Measurements from ENCODE around the gene FCHSD2. TPM values are rescaled to one million over a fixed set of nuclear protein-coding genes. Genes with fewer than 3 reads are reported as not detected.

Gene FCHSD2
- total and polyA plus RNA-seq, 9 of the 15 experiments (the other 6 are each of a cell fraction or from before 2014, with no cell fraction given): 1.8 to 14.7 (median 6.4) TPM

DNA sequence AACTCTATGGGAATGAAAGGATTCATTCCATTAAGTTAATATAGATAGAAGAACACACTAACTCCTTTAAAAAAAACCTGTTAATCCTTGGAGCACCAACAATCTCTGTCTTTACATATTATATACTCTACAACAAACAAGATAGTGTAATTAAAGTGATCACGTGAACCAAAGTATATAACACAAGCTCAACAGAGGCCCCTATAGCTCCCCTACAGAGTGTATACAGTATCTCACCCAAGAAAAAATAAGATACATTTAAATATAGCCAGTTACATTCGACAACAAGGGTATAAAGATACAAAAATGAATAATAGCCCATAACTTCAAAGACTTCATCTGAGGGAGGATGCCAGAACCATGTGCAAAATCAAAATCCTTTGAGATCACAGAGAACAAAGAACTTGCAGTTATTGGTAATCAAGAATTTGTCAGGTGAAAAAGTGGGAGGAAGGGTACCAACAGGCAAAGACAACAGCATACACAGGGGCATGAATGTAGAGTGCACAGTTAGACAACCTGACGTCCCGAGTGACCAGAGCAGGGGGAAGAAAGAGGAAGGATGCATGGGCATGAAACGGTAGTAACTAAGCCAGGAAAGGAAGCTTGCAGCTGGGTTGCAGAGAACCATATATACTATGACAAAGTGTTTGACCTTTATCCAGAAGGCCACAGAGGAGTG lies 4.7 kb downstream of the FCHSD2 start:
- FAIRE-seq: no peak
- POLR2A ChIA-PET: interaction anchor here (1.1 kb wide), 1 partner anchor 10 kb away, joined by 3 read pairs; no protein-coding TSS in a partner anchor

More for the DNA sequence above, 4.7 kb downstream of the FCHSD2 start:
- Histone ChIP-seq H3K9me1 (ENCODE audit: control insufficient read depth, insufficient read depth, low read length) (no peaks in the 10 kb centered on the region), H3K9ac (ENCODE audit: insufficient read depth in 1 of 2, low read depth in 2 of 2, low read length in 2 of 2) (no peak overlapping the region), H3K9me3 (replicated peaks; ENCODE audit: control insufficient read depth, insufficient read depth, low read depth, low read length) (no peaks in the 10 kb centered on the region), H3K79me2 (ENCODE audit: control insufficient read depth, insufficient read depth, low read length) (peaks cover 25% of the 10 kb centered on the region), H3K27me3 (ENCODE audit: control insufficient read depth in 2 of 2, insufficient read depth in 2 of 2, low read length in 2 of 2) (no peaks in the 10 kb centered on the region), H3K4me3 (no peak overlapping the region), H3K4me2 (ENCODE audit: insufficient read depth, low read length) (no peak overlapping the region), H2AFZ (ENCODE audit: low read depth, low read length) (no peak overlapping the region), H4K20me1 (replicated peaks; ENCODE audit: control insufficient read depth, insufficient read depth, low read length) (peaks cover 8% of the 10 kb centered on the region; the same call in 1 of the 2 replicates), H3K27ac (ENCODE audit: extremely low read depth, low read depth, low read length) (no peak overlapping the region), H3K36me3 (ENCODE audit: control insufficient read depth, insufficient read depth, low read length) (peaks cover 15% of the 10 kb centered on the region), H3K4me1 (replicated peaks in 1 of 2; ENCODE audit: control insufficient read depth in 2 of 2, insufficient read depth in 2 of 2, low read length in 2 of 2) (peaks cover 17 to 19% of the 10 kb centered on the region in 2 experiments; a peak in 4 of 5 replicates)
- no TSS peak for BruUV-seq (replicated peaks)
- WGBS (ENCODE audit: insufficient coverage, low coverage, missing lambda C conversion rate): 70% methylated on average over 5 of the region's 5 CpGs
- CTCF ChIA-PET (ENCODE audit: low intra/inter-chr PET ratio): no interaction called here
- intact Hi-C loops (cut with micrococcal nuclease) (no loop called here), in situ Hi-C loops (cut with MboI) (no loop called here)
- DNase-seq (ENCODE audit: extremely low read depth in 1 of 4, low spot score in 3 of 4): no peak
- no peak for ATAC-seq
- no peak for TF ChIP-seq KHSRP (IDR thresholded peaks at IDR 0.05)
- no peak for TF ChIP-seq C11orf30 (IDR thresholded peaks at IDR 0.05; ENCODE audit: low read depth)
- TF ChIP-seq SNIP1 (IDR thresholded peaks at IDR 0.05; ENCODE audit: low read depth): no peak
- no peak for TF ChIP-seq MYC (IDR thresholded peaks at IDR 0.05; ENCODE audit: low read depth, low read length)
- no peak for TF ChIP-seq MYC (CRISPR knock-in tag; IDR thresholded peaks at IDR 0.05; ENCODE audit: borderline replicate concordance, low read depth)
- TF ChIP-seq GABPA (tag; conservative IDR thresholded peaks at IDR 0.05; ENCODE audit: low read depth): no peak
- no peak for TF ChIP-seq GTF2E2 (tag; IDR thresholded peaks at IDR 0.05)
- TF ChIP-seq ZNF140 (CRISPR knock-in tag; IDR thresholded peaks at IDR 0.05): no peak
- TF ChIP-seq, protein P1, sequence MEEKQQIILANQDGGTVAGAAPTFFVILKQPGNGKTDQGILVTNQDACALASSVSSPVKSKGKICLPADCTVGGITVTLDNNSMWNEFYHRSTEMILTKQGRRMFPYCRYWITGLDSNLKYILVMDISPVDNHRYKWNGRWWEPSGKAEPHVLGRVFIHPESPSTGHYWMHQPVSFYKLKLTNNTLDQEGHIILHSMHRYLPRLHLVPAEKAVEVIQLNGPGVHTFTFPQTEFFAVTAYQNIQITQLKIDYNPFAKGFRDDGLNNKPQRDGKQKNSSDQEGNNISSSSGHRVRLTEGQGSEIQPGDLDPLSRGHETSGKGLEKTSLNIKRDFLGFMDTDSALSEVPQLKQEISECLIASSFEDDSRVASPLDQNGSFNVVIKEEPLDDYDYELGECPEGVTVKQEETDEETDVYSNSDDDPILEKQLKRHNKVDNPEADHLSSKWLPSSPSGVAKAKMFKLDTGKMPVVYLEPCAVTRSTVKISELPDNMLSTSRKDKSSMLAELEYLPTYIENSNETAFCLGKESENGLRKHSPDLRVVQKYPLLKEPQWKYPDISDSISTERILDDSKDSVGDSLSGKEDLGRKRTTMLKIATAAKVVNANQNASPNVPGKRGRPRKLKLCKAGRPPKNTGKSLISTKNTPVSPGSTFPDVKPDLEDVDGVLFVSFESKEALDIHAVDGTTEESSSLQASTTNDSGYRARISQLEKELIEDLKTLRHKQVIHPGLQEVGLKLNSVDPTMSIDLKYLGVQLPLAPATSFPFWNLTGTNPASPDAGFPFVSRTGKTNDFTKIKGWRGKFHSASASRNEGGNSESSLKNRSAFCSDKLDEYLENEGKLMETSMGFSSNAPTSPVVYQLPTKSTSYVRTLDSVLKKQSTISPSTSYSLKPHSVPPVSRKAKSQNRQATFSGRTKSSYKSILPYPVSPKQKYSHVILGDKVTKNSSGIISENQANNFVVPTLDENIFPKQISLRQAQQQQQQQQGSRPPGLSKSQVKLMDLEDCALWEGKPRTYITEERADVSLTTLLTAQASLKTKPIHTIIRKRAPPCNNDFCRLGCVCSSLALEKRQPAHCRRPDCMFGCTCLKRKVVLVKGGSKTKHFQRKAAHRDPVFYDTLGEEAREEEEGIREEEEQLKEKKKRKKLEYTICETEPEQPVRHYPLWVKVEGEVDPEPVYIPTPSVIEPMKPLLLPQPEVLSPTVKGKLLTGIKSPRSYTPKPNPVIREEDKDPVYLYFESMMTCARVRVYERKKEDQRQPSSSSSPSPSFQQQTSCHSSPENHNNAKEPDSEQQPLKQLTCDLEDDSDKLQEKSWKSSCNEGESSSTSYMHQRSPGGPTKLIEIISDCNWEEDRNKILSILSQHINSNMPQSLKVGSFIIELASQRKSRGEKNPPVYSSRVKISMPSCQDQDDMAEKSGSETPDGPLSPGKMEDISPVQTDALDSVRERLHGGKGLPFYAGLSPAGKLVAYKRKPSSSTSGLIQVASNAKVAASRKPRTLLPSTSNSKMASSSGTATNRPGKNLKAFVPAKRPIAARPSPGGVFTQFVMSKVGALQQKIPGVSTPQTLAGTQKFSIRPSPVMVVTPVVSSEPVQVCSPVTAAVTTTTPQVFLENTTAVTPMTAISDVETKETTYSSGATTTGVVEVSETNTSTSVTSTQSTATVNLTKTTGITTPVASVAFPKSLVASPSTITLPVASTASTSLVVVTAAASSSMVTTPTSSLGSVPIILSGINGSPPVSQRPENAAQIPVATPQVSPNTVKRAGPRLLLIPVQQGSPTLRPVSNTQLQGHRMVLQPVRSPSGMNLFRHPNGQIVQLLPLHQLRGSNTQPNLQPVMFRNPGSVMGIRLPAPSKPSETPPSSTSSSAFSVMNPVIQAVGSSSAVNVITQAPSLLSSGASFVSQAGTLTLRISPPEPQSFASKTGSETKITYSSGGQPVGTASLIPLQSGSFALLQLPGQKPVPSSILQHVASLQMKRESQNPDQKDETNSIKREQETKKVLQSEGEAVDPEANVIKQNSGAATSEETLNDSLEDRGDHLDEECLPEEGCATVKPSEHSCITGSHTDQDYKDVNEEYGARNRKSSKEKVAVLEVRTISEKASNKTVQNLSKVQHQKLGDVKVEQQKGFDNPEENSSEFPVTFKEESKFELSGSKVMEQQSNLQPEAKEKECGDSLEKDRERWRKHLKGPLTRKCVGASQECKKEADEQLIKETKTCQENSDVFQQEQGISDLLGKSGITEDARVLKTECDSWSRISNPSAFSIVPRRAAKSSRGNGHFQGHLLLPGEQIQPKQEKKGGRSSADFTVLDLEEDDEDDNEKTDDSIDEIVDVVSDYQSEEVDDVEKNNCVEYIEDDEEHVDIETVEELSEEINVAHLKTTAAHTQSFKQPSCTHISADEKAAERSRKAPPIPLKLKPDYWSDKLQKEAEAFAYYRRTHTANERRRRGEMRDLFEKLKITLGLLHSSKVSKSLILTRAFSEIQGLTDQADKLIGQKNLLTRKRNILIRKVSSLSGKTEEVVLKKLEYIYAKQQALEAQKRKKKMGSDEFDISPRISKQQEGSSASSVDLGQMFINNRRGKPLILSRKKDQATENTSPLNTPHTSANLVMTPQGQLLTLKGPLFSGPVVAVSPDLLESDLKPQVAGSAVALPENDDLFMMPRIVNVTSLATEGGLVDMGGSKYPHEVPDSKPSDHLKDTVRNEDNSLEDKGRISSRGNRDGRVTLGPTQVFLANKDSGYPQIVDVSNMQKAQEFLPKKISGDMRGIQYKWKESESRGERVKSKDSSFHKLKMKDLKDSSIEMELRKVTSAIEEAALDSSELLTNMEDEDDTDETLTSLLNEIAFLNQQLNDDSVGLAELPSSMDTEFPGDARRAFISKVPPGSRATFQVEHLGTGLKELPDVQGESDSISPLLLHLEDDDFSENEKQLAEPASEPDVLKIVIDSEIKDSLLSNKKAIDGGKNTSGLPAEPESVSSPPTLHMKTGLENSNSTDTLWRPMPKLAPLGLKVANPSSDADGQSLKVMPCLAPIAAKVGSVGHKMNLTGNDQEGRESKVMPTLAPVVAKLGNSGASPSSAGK (IDR thresholded peaks at IDR 0.05): no peak
- no peak for TF ChIP-seq ZBTB7A (IDR thresholded peaks at IDR 0.05; ENCODE audit: borderline replicate concordance, control insufficient read depth, low read depth, low read length)
- TF ChIP-seq CBFA2T3 (IDR thresholded peaks at IDR 0.05): no peak

Data from K562 (cell line).